H1 (cell line): ENCODE data around the gene ADAM12. TPM values are rescaled to one million over a fixed set of nuclear protein-coding genes. Genes with fewer than 3 reads are reported as not detected.

Source experiments
- CTCF ChIA-PET: fragments of 300-600 bp; sonication (Branson Sonifier 250); formaldehyde crosslinking; loops from one replicate; lab custom pipeline; 2021; ENCODE audit not compliant: partially characterized antibody; lab: Charles Lee
- POLR2A ChIA-PET: fragments of 300-600 bp; sonication (Branson Sonifier 250); formaldehyde crosslinking; loops from one replicate; lab custom pipeline; 2021; ENCODE audit warnings: inconsistent platforms; ENCODE audit not compliant: partially characterized antibody; lab: Charles Lee
- DNase-seq, 2 experiments: peaks; one replicate each; pipeline versions ENCODE4 v3.0.0 to v3.0.0-alpha.2; 2010 to 2022; ENCODE audit warnings: low spot score in 2 of 2, low read depth in 1 of 2, mixed read lengths in 1 of 2
- FAIRE-seq: peaks from 2 replicates; lab custom pipeline; 2011; peaks lifted over from hg19 to GRCh38; lab: Jason Lieb, UNC
- H2AFZ ChIP-seq: 2 replicates; pipeline ENCODE4 v1.8.1; 2012; ENCODE audit warnings: low read length, inconsistent platforms
- H2AK5ac ChIP-seq: 2 replicates; pipeline ENCODE4 v1.6.1; 2013; ENCODE audit warnings: low read depth, low read length
- H2BK120ac ChIP-seq: replicated peaks from 2 replicates; pipeline ENCODE3; 2013; ENCODE audit warnings: low read depth, low read length, inconsistent platforms
- H2BK12ac ChIP-seq: 2 replicates; pipeline ENCODE4 v1.6.1; 2013; ENCODE audit warnings: low read depth, low read length
- H2BK15ac ChIP-seq: 2 replicates; pipeline ENCODE4 v1.6.1; 2013; ENCODE audit warnings: low read length
- H2BK20ac ChIP-seq: 2 replicates; pipeline ENCODE4 v1.6.1; 2013; ENCODE audit warnings: low read length
- H2BK5ac ChIP-seq: 2 replicates; pipeline ENCODE4 v1.6.1; 2013; ENCODE audit warnings: low read depth, low read length
- H3K14ac ChIP-seq: 2 replicates; pipeline ENCODE4 v1.6.1; 2013; ENCODE audit warnings: inconsistent platforms; ENCODE audit not compliant: insufficient read length
- H3K18ac ChIP-seq: 2 replicates; pipeline ENCODE4 v1.6.1; 2013; ENCODE audit warnings: low read length; ENCODE audit errors: extremely low read depth
- H3K23ac ChIP-seq: 2 replicates; pipeline ENCODE4 v1.6.1; 2013; ENCODE audit warnings: inconsistent platforms; ENCODE audit not compliant: insufficient read length
- H3K23me2 ChIP-seq: 2 replicates; pipeline ENCODE4 v1.6.1; 2013; ENCODE audit warnings: low read depth, low read length
- H3K27ac ChIP-seq: 2 replicates; pipeline ENCODE4 v1.6.1; 2011; ENCODE audit warnings: low read depth, low read length, inconsistent platforms
- H3K27me3 ChIP-seq, 4 experiments: replicated peaks in 1 of 4; 1 replicate in 1 of 4; 2 replicates in 3 of 4; pipeline versions ENCODE4 v1.6.1 to v1.8.1; 2011 to 2013; ENCODE audit warnings: low read length in 3 of 4, mild to moderate bottlenecking in 3 of 4, inconsistent platforms in 2 of 4, mixed read lengths in 2 of 4, moderate library complexity in 1 of 4; ENCODE audit not compliant: control insufficient read depth in 3 of 4, insufficient read depth in 3 of 4; ENCODE audit errors: extremely low read depth in 1 of 4
- H3K36me3 ChIP-seq, 4 experiments: 2 replicates each; pipeline versions ENCODE4 v1.6.1 to v1.8.1; 2011 to 2013; ENCODE audit warnings: mild to moderate bottlenecking in 4 of 4, low read length in 3 of 4, moderate library complexity in 2 of 4, control low read depth in 1 of 4, inconsistent platforms in 1 of 4; ENCODE audit not compliant: insufficient read depth in 4 of 4, control insufficient read depth in 2 of 4
- H3K4ac ChIP-seq: replicated peaks from 2 replicates; pipeline ENCODE3; 2013; ENCODE audit warnings: low read length, low read depth, mixed read lengths, inconsistent platforms; ENCODE audit not compliant: insufficient read length
- H3K4me1 ChIP-seq, 4 experiments: replicated peaks in 1 of 4; 1 replicate in 1 of 4; 2 replicates in 3 of 4; pipeline versions ENCODE4 v1.6.1 to v1.8.1; 2011 to 2013; ENCODE audit warnings: low read length in 3 of 4, inconsistent platforms in 2 of 4, mixed read lengths in 1 of 4; ENCODE audit not compliant: insufficient read depth in 4 of 4, control insufficient read depth in 3 of 4
- H3K4me2 ChIP-seq, 2 experiments: 2 replicates each; pipeline versions ENCODE4 v1.6.1 to v1.8.1; 2011 to 2013; ENCODE audit warnings: low read depth in 2 of 2, low read length in 2 of 2, control low read depth in 1 of 2, inconsistent platforms in 1 of 2, mild to moderate bottlenecking in 1 of 2; ENCODE audit not compliant: insufficient read depth in 1 of 2
- H3K4me3 ChIP-seq, 4 experiments: fragments of 200-600, 300-600 bp in 1 of 4; sonication (generic), shearing (Covaris generic), sonication (Bioruptor Twin) in 1 of 4; 2 replicates each; pipeline versions ENCODE4 v1.5.1 to v1.8.1; 2011 to 2016; ENCODE audit warnings: low read length in 4 of 4, low read depth in 3 of 4, control low read depth in 2 of 4, inconsistent platforms in 2 of 4, mild to moderate bottlenecking in 2 of 4, mixed read lengths in 1 of 4, moderate library complexity in 1 of 4; ENCODE audit not compliant: insufficient read depth in 2 of 4; ENCODE audit errors: extremely low read depth in 1 of 4
- H3K56ac ChIP-seq: replicated peaks from 2 replicates; pipeline ENCODE3; 2013; ENCODE audit warnings: low read depth, mild to moderate bottlenecking, mixed read lengths, low read length, inconsistent platforms; ENCODE audit not compliant: insufficient read length
- H3K79me1 ChIP-seq: 2 replicates; pipeline ENCODE4 v1.6.1; 2013; ENCODE audit warnings: low read depth, low read length, control low read depth
- H3K79me2 ChIP-seq, 2 experiments: 2 replicates each; pipeline versions ENCODE4 v1.6.1 to v1.8.1; 2012 to 2013; ENCODE audit warnings: low read length in 2 of 2, mild to moderate bottlenecking in 2 of 2, inconsistent platforms in 1 of 2; ENCODE audit not compliant: insufficient read depth in 2 of 2, control insufficient read depth in 1 of 2
- H3K9ac ChIP-seq, 4 experiments: replicated peaks in 1 of 4; 1 replicate in 1 of 4; 2 replicates in 3 of 4; pipeline versions ENCODE4 v1.6.1 to v1.8.1; 2011 to 2013; ENCODE audit warnings: low read depth in 3 of 4, low read length in 3 of 4, control low read depth in 2 of 4, mild to moderate bottlenecking in 2 of 4, moderate library complexity in 2 of 4, inconsistent platforms in 1 of 4; ENCODE audit errors: extremely low read depth in 1 of 4
- H3K9me3 ChIP-seq, 2 experiments: 2 replicates each; pipeline versions ENCODE4 v1.6.1 to v1.8.1; 2012 to 2013; ENCODE audit warnings: mild to moderate bottlenecking in 2 of 2, moderate library complexity in 2 of 2, control low read depth in 1 of 2, inconsistent platforms in 1 of 2, low read depth in 1 of 2, low read length in 1 of 2, mixed read lengths in 1 of 2; ENCODE audit not compliant: insufficient read depth in 2 of 2
- H4K20me1 ChIP-seq, 2 experiments: replicated peaks in 1 of 2; 2 replicates each; pipeline versions ENCODE3 to v1.8.1; 2011 to 2013; ENCODE audit warnings: inconsistent platforms in 2 of 2, low read length in 2 of 2, mild to moderate bottlenecking in 1 of 2; ENCODE audit not compliant: insufficient read depth in 2 of 2, control insufficient read depth in 1 of 2
- H4K5ac ChIP-seq: 2 replicates; pipeline ENCODE4 v1.6.1; 2013; ENCODE audit warnings: low read length, low read depth, mixed read lengths, inconsistent platforms; ENCODE audit not compliant: insufficient read length
- H4K8ac ChIP-seq: 2 replicates; pipeline ENCODE4 v1.8.0; 2013; ENCODE audit warnings: mild to moderate bottlenecking, moderate library complexity, low read length, inconsistent platforms; ENCODE audit not compliant: insufficient read depth; ENCODE audit errors: extremely low read depth
- H4K91ac ChIP-seq: replicated peaks from 2 replicates; pipeline ENCODE3; 2013; ENCODE audit warnings: low read length, mixed read lengths, inconsistent platforms; ENCODE audit not compliant: insufficient read length
- BACH1 ChIP-seq: IDR thresholded peaks from 2 replicates; pipeline ENCODE4 v1.6.1; 2012; ENCODE audit warnings: low read length, improper control_type of control experiment
- CBX5 ChIP-seq: fragments of 300-800, 300-1000 bp; sonication (generic); IDR thresholded peaks from 2 replicates; pipeline ENCODE4 v1.7.1; 2016; ENCODE audit warnings: antibody characterized with exemption, low read length, low read depth
- EGR1 ChIP-seq: IDR thresholded peaks from 2 replicates; pipeline ENCODE4 v1.6.1; 2011; ENCODE audit warnings: low read depth, low read length, borderline replicate concordance
- EZH2 ChIP-seq: fragments of 200-600 bp; sonication (generic); IDR thresholded peaks from 2 replicates; pipeline ENCODE4 v1.7.1; 2012; ENCODE audit warnings: low read depth, mild to moderate bottlenecking, moderate library complexity, low read length, inconsistent platforms; ENCODE audit not compliant: severe bottlenecking
- JUN ChIP-seq: IDR thresholded peaks from 2 replicates; pipeline ENCODE4 v1.6.1; 2011; ENCODE audit warnings: low read depth, mild to moderate bottlenecking, improper control_type of control experiment, low read length
- PHF8 ChIP-seq: fragments of 200-600 bp; sonication (generic); conservative IDR thresholded peaks from 2 replicates; pipeline ENCODE4 v1.7.1; 2012; ENCODE audit warnings: low read depth, mild to moderate bottlenecking, inconsistent platforms, low read length, moderate library complexity
- RFX5 ChIP-seq: IDR thresholded peaks from 2 replicates; pipeline ENCODE4 v1.6.1; 2011; ENCODE audit warnings: low read depth, low read length, improper control_type of control experiment, borderline replicate concordance
- SIRT6 ChIP-seq: IDR thresholded peaks from one replicate; pipeline ENCODE4 v1.7.1; 2012; ENCODE audit warnings: low read length, inconsistent platforms
- SIX5 ChIP-seq: IDR thresholded peaks from 2 replicates; pipeline ENCODE4 v1.6.1; 2011; ENCODE audit warnings: mild to moderate bottlenecking, low read depth, low read length
- SP4 ChIP-seq: IDR thresholded peaks from 2 replicates; pipeline ENCODE4 v1.6.1; 2012; ENCODE audit warnings: low read length, inconsistent platforms
- YY1 ChIP-seq: IDR thresholded peaks from 2 replicates; pipeline ENCODE4 v1.6.1; 2011; ENCODE audit warnings: low read depth, mild to moderate bottlenecking, low read length
- ZNF274 ChIP-seq: IDR thresholded peaks from 2 replicates; pipeline ENCODE4 v1.7.0; 2012; ENCODE audit warnings: low read length, borderline replicate concordance; ENCODE audit errors: extremely low read depth
- polyA plus RNA-seq, 7 experiments: library from polyadenylated mRNA; depleted of rRNA in 3 of 7; stranded (reverse) in 5 of 7; unstranded in 2 of 7; fragments of >200 nt in 5 of 7; fragments of 200-250 nt in 2 of 7; gene quantifications; 1 replicate in 5 of 7; 2 replicates in 1 of 7; 4 replicates in 1 of 7; pipeline versions ENCODE4 v1.2.1 to v1.2.3, GENCODE V29; 2011 to 2013; ENCODE audit warnings: missing spikeins in 2 of 7, mixed read lengths in 2 of 7
- total RNA-seq: library from RNA; stranded (reverse); fragmentation: NEBNext Ultra II Directional; extraction: Animal tissue kit (Norgen Biotek cat#: 25700); gene quantifications from 2 replicates; pipeline ENCODE4 v1.2.1, GENCODE V29; 2021

The ADAM12 gene
- total and polyA plus RNA-seq, 2 of the 8 experiments (the other 6 are each of a cell fraction or from before 2014, with no cell fraction given) = 0.07 to 0.17 TPM

- Histone ChIP-seq H2BK12ac (no peak overlapping the region), H4K5ac (no peak overlapping the region), H3K27me3 (no peaks in the 10 kb centered on the region), H3K27ac (no peak overlapping the region), H4K8ac (no peak overlapping the region), H2BK15ac (no peak overlapping the region), H4K20me1 (no peaks in the 10 kb centered on the region), H3K4me3 (no peak overlapping the region), H4K91ac (no peak overlapping the region), H3K36me3 (no peaks in the 10 kb centered on the region), H2AK5ac (no peak overlapping the region), H3K4me1 (no peaks in the 10 kb centered on the region), H3K14ac (no peak overlapping the region), H2BK5ac (no peak overlapping the region), H3K23ac (no peak overlapping the region), H3K4ac (no peak overlapping the region), H2BK120ac (no peak overlapping the region), H3K4me2 (no peak overlapping the region), H3K18ac (no peak overlapping the region), H3K9me3 (peaks cover 14 to 15% of the 10 kb centered on the region in 2 experiments; a peak in 3 of 4 replicates), H3K79me2 (no peaks in the 10 kb centered on the region), H3K23me2 (no peaks in the 10 kb centered on the region), H2AFZ (no peak overlapping the region), H3K79me1 (no peaks in the 10 kb centered on the region), H3K9ac (no peak overlapping the region), H3K56ac (no peak overlapping the region), H2BK20ac (no peak overlapping the region)
- FAIRE-seq (no peak), DNase-seq (no peak)
- ChIA-PET POLR2A (interaction anchor here (0.6 kb wide), 1 partner anchor 348 kb away, joined by 4 read pairs; no protein-coding TSS in a partner anchor), CTCF (no interaction called here)
- TF ChIP-seq ZNF274 (no peak), RFX5 (no peak), EZH2 (no peak), JUN (no peak), PHF8 (no peak), YY1 (no peak), SP4 (no peak), SIRT6 (no peak), SIX5 (no peak), EGR1 (no peak), BACH1 (no peak), CBX5 (no peak)
Observed at GRCh38 chr10:126357169-126357568, 31.1 kb downstream of the ADAM12 start.
